ENCODE results near the gene TBC1D14.

GRCh38 chr4:7062816-7063215, 153.2 kb downstream of the TBC1D14 start:
- no peak for TF ChIP-seq SP1 (IDR thresholded peaks at IDR 0.05; ENCODE audit: low read depth, low read length)
- TF ChIP-seq CTCF (IDR thresholded peaks at IDR 0.05; ENCODE audit: control extremely low read depth in 1 of 3, insufficient read depth in 1 of 3, low read depth in 1 of 3, low read length in 3 of 3) = no peak
- TF ChIP-seq RNF2 (IDR thresholded peaks at IDR 0.05; ENCODE audit: borderline replicate concordance, low read depth, low read length, missing control alignments, poor library complexity, severe bottlenecking) = no peak
- no peak for TF ChIP-seq EZH2 (IDR thresholded peaks at IDR 0.05; ENCODE audit: low read depth, low read length, severe bottlenecking)
- TF ChIP-seq POLR2AphosphoS5 (IDR thresholded peaks at IDR 0.05; ENCODE audit: low read depth, low read length) = no peak
- TF ChIP-seq GTF2F1 (IDR thresholded peaks at IDR 0.05; ENCODE audit: borderline replicate concordance, low read depth, low read length) = no peak
- TF ChIP-seq CBX5 (IDR thresholded peaks at IDR 0.05; ENCODE audit: low read depth, low read length) = no peak
- TF ChIP-seq EP300 (IDR thresholded peaks at IDR 0.05; ENCODE audit: borderline replicate concordance in 1 of 2, low read depth in 2 of 2, low read length in 2 of 2) = no peak
- no peak for TF ChIP-seq HDAC6 (IDR thresholded peaks at IDR 0.05; ENCODE audit: low read depth, low read length)
- no peak for TF ChIP-seq YY1 (IDR thresholded peaks at IDR 0.05; ENCODE audit: low read depth, low read length)
